GM19372 (cell line): ENCODE measurements around the gene PDXDC1.
"Not testable (repeated sequence)": the region's sequence is repeated elsewhere in the genome, so short reads cannot be mapped to it uniquely, and the experiment has no call there.

Experiments
- ATAC-seq: cut with Tn5 transposase; IDR thresholded peaks from one replicate; pipeline ENCODE4 v1.9.1; 2021; ENCODE audit warnings: mild to moderate bottlenecking, low read depth, moderate library complexity; ENCODE audit not compliant: unreplicated experiment

The PDXDC1 gene

DNA sequence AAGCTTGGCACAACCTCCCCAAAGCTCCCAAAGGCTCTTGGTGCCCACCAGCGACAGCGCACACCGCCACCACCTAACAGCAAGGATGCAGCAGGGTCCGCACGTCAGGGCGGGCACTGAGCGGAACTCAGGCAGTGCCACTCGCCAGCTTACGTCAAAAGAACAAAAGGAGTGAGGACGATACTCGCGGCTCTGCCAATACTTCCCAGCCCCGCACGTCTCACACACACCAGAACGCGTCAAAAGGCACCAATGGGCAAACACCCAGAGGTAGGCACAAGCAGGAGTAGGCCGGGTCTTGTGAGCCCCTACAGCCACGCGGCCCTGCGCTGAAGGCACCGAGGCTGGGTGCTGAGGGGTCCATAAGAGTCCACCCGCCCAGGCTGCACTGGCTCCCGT lies 171.4 kb downstream of the PDXDC1 start:
- not testable (repeated sequence) for ATAC-seq

GRCh38 chr16:15148831-15149230 lies 174.0 kb downstream of the PDXDC1 start:
- not testable (repeated sequence) for ATAC-seq

DNA sequence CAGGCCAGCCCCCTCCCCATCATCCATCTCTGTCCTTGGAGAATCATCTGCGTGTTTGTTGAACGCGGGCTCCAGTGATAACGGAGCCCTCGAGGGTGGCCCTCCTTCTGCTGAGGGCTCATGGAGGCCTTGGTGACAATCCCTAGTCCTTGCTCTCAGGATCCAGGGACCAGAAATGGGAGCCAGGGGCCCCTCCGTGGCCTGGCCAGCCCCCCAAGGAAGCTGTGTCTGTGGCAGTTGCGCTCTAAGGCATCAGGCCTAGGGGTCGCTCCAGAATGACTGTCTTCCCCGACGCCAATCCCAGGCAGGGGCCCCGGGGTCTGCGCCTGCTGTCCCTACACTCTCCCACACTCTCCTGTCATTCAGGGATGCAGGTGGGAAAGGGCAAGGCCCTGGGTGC lies 174.4 kb downstream of the PDXDC1 start:
- ATAC-seq: not testable (repeated sequence)

- not testable (repeated sequence) for ATAC-seq
These were observed 179.2 kb downstream of the PDXDC1 start for GRCh38 chr16:15154005-15154404.

- not testable (repeated sequence) for ATAC-seq
These were observed 180.1 kb downstream of the PDXDC1 start for GRCh38 chr16:15154650-15155562.

- ATAC-seq: not testable (repeated sequence)
These were observed 182.8 kb downstream of the PDXDC1 start for GRCh38 chr16:15157644-15158043.

- not testable (repeated sequence) for ATAC-seq
These were observed 184.8 kb downstream of the PDXDC1 start for GRCh38 chr16:15159671-15160070.

GRCh38 chr16:15160571-15160970 lies 185.7 kb downstream of the PDXDC1 start:
- ATAC-seq: not testable (repeated sequence)

GRCh38 chr16:15163055-15163454 lies 188.2 kb downstream of the PDXDC1 start:
- not testable (repeated sequence) for ATAC-seq

DNA sequence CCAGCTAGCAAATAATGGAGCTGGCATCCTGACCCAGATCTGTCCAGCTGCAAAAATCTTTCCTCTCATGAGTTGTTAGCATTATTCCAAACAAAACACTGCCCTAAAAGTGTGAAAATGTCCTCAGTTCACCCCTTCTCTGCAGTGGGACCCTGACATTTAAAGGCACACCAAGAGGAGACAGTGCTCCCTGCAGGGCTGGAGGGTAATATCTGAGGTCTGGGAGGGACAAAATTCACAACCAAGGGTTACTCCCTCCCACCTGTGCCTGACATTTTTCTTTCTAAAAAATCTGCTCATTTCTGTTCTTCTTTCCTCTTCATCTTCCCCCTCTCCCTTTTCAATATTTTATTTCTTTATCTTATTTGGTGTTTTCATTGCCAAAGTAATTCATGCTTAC lies 191.4 kb downstream of the PDXDC1 start:
- not testable (repeated sequence) for ATAC-seq

DNA sequence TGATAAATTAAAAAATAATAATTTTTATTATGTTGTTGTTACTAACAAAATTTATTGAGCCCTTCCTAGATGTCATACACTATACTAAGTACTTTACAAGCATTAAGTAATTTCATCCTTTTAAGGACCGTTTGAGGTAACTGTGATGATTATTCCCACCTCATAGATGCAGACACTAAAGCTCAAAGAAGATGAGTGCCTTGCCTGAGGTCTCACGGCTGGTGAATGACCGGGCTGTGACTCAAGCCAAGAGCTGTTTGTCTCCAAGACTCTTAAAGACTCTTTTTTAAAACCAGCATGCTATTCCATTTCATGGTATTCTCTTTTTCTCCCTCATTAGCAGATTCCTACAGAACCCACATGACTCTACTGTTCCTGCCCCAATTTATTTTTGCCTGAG lies 193.5 kb downstream of the PDXDC1 start:
- not testable (repeated sequence) for ATAC-seq

GRCh38 chr16:15168953-15169652 lies 194.3 kb downstream of the PDXDC1 start:
- not testable (repeated sequence) for ATAC-seq

DNA sequence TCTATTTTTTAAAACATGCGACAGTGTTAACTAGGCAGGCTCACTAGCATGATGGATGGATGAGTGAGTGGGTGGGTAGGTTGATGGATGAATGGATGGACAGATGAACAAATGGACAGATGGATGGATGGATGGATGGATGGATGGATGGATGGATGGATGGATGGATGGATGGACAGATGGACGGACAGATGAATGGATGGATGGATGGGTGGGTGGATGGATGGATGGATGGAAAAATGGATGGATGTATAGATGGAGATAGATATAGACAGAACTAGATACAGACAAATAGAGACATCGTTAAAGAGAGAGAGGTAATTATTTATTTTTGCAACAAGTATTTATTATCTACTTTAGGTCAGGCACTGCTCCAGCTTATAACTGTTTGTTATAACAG lies 205.1 kb downstream of the PDXDC1 start:
- ATAC-seq: not testable (repeated sequence)

- ATAC-seq: not testable (repeated sequence)
These were observed 206.1 kb downstream of the PDXDC1 start for GRCh38 chr16:15180946-15181345.

DNA sequence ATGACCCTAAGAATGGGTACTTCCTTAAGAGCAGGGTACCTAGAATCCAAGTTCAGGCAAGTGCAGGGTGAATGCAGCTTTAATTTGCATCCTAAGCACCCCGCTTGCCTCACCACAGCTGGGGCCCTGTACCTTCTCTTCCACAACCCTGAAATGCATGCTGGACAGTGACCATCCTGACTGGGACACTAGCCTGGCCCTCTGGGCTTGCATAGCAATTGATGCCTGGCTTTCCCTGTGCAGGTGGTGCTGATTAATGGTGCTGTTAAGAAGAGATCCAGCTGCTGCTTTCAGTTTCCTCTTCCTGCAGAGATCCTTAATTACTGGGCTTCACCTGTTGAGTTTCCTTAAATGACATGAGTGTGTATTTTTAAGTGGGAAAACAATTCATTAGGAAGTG lies 209.2 kb downstream of the PDXDC1 start:
- not testable (repeated sequence) for ATAC-seq
